GM12875 (cell line): ENCODE results near the gene ULBP2.
"Not testable (repeated sequence)": the region's sequence is repeated elsewhere in the genome, so short reads cannot be mapped to it uniquely, and the experiment has no call there.

ENCODE experiments used
- H3K4me3 ChIP-seq: one replicate; pipeline ENCODE4 v1.5.1; 2011; ENCODE audit warnings: low read depth, low read length, control low read depth
- TF ChIP-seq, protein P1 (sequence below): IDR thresholded peaks from 2 replicates; pipeline ENCODE4 v1.5.1; 2011; ENCODE audit warnings: low read depth, mild to moderate bottlenecking, control low read depth, inconsistent platforms, low read length, moderate library complexity, borderline replicate concordance; ENCODE audit not compliant: insufficient read depth

ULBP2 gene

DNA sequence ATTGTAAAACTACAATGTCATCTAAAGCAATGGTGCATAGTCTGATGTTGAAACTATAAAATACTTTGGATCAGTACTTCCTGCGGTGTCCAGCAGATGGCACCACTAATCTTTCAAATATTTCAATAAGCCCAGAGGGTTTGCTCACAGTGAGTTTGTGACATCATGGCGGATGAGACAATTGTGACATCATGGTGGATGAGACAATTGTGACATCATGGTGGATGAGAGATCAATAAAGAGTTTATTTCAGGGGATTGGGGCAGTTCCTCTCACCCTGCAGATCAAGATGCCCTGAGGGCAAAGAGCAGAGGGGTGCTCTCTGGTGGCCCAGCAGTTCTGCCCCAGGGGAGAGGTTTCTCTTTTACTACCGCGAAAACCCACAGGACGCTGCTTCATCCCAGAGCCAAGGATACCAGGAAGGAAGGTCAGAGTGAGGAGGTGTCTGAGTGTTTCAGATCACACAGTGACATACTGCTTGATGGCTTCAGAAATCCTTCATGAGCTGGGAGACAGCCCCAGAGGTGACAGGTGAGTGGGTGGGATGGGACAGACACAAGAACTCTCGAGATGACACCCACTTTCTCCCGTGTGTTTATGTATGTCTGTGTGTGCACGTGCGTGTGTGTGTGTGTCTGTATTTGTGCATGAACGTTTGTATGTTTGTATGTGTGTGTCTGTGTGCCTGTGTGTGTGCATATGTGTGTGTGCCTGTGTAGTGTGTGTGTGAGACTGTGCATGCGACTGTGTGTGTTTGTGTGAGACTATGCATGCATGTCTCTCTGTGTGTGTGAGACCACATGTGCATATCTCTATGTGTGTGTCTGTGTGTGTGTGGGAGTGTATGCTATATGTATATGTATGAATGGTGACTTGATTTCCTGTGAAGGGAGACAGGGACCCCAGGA lies 7.3 kb upstream of the ULBP2 start:
- TF ChIP-seq, protein P1, sequence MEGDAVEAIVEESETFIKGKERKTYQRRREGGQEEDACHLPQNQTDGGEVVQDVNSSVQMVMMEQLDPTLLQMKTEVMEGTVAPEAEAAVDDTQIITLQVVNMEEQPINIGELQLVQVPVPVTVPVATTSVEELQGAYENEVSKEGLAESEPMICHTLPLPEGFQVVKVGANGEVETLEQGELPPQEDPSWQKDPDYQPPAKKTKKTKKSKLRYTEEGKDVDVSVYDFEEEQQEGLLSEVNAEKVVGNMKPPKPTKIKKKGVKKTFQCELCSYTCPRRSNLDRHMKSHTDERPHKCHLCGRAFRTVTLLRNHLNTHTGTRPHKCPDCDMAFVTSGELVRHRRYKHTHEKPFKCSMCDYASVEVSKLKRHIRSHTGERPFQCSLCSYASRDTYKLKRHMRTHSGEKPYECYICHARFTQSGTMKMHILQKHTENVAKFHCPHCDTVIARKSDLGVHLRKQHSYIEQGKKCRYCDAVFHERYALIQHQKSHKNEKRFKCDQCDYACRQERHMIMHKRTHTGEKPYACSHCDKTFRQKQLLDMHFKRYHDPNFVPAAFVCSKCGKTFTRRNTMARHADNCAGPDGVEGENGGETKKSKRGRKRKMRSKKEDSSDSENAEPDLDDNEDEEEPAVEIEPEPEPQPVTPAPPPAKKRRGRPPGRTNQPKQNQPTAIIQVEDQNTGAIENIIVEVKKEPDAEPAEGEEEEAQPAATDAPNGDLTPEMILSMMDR: peak; percentile 44; the same call in 1 of the 2 replicates
- H3K4me3 ChIP-seq: no peak overlapping the region

DNA sequence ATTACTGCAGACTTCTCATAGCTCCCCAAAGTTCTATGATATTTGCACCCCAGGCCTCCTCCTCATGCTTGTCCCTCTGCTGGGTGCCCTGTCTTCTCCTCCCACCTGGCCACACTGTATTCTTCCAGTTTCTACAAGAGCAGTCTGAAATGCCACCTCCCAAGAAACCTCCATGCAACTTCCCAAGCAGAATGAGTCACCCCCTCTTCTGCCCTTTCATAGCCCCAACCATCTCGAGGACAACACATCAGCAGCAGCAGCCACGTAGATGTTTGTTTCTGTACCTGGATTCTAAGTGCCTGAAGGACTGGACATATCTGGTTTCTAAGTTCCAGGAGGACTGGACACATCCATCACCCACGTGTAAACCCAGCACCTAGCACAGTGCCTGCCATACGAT lies 6.6 kb upstream of the ULBP2 start:
- no peak overlapping the region for H3K4me3 ChIP-seq
- TF ChIP-seq, protein P1: no peak

DNA sequence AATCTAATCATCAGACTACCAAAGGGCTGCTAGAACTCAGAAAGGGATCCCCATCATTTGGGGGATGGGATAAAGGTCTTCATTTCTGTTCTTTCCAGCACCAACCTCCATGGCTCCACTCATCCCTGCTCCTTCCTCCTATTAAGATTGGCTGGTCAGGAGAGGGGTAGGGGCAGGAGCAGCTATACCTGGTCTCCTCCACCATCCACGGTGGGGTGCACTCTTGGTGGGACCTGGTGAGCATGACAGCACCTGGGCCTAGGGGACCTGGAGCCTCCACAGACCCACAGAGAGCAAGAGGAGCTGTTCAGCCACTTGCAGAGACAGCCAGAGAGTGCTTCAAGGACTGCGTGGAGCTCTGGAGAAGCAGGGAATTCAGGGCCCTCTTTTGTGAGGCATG lies 6.1 kb upstream of the ULBP2 start:
- TF ChIP-seq, protein P1: no peak

DNA sequence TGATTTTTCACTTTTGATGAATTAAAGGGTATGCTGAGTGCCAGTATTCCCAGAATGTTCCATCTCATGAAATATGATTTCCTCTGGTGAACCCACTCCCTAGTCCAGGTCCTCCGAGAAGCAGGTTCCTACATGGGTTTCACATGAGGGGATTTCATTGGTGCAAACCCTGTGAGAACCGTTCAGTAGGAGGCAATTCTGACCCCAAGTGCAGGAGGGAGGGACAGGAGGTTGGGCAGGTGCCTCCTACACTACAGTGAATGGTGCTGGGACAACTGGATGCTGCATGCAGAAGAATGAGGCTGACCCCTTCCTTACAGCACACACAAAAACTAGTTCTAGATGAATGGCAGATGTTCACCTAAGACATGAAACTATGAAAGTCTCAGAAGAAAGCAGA lies 5.1 kb upstream of the ULBP2 start:
- TF ChIP-seq, protein P1: no peak
- no peak overlapping the region for H3K4me3 ChIP-seq

More for the DNA sequence above, 6.1 kb upstream of the ULBP2 start:
- H3K4me3 ChIP-seq: no peak overlapping the region

DNA sequence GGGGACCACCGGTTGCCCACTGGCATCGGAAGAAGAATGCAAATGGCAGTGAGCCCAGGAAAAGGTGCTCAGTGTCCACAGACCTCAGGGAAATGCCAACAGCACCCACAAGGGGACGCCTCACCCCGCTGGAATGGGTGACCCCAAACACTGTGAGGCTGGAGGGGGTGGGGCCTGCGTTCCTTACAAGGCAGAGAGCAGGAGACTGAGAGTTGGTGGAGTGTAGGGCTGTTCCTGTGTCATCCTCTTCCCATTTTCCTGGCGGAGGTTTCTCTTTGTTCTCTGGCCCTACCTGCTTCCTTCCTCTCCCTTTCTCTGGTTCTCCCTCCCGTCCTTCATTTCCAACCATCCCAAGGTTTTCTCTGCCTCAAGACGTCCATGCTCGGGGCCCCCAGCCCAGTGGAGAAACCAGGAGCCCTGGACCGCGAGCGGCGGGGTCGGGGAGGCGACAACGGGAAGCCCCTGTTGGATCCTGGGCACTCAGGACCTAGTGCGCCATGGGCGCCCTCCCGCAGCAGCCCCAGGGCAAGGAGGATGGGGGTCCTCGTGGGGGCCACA lies 3.7 kb upstream of the ULBP2 start:
- not testable (repeated sequence) for H3K4me3 ChIP-seq

DNA sequence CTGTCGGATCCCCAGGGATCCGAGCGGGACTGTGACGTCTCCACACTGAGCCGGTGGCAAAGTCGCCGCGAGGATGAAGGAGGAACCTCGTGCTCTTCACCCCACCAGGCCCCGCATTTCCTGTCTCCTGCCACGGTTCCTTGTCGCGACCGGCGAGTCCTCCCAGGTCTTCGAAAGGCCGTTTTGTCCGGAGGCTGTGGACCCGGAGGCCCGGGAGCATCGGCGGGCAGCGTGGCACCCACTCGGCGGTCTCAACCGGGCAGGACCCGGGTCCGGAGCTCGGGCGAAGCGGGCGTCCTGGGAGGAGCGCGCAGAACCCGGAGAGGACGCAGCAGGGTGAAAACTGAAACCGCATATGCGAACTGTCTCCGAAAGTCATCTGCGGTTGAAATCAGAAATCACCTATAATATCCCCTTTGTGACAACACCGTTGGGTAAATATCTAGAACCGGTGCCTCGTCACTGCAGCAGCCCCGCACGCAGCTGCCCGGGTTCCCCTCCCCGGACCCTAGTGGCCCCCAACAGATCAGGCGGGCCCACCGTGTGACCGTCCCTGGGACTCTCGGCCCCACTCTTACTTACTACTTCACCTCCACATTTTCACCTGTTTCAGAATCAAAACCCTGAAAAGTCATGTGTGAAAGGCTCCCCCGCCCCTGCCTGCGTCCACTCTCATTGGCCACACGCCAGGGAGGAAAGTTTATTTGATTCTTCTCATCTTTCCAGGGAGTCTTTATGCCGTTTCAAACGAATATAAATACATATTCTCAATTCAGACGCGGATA lies 3.1 kb upstream of the ULBP2 start:
- TF ChIP-seq, protein P1: no peak
- no peak overlapping the region for H3K4me3 ChIP-seq

DNA sequence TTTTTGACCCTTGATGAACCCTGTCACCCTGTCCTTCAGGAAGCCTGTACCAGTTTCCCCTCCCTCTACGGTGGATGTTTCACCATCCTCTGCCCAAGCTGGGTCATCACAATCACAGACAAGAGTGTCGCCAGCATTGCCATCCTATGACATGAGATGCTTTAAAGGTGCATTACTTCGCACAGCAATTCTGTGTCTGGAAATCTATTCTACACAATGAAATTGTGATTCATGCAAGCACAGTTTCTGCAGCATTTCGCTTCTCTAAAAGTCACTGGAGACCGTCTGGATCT lies 2.5 kb upstream of the ULBP2 start:
- no peak overlapping the region for H3K4me3 ChIP-seq
- TF ChIP-seq, protein P1: no peak
